NCI-H460 (cell line): ENCODE measurements around the gene ELAVL1. TPM values are rescaled to one million over a fixed set of nuclear protein-coding genes. Genes with fewer than 3 reads are reported as not detected.

Experiments
- DNase-seq: peaks from one replicate; pipeline ENCODE4 v3.0.0-alpha.2; 2016; ENCODE audit warnings: low read depth; ENCODE audit errors: extremely low read depth
- total RNA-seq: library from RNA; depleted of rRNA; stranded (reverse); fragments of >200 nt; shearing (Covaris generic); gene quantifications from 2 replicates; pipeline ENCODE4 v1.2.3, GENCODE V29; 2014

Gene ELAVL1
- total RNA-seq, 1 experiment from 2014 or later = 29.3 TPM

GRCh38 chr19:8022275-8022674 lies 16.8 kb upstream of the ELAVL1 start:
- DNase-seq = no peak

- DNase-seq = no peak
Observed at GRCh38 chr19:8021374-8021773, 15.9 kb upstream of the ELAVL1 start.

- DNase-seq = no peak
Observed at GRCh38 chr19:8020681-8021080, 15.2 kb upstream of the ELAVL1 start.

GRCh38 chr19:8017808-8018207 lies 12.4 kb upstream of the ELAVL1 start:
- no peak for DNase-seq

- DNase-seq = no peak
Observed at GRCh38 chr19:8004723-8005513, 523 bp downstream of the ELAVL1 start.

- no peak for DNase-seq
Observed at GRCh38 chr19:8004001-8004400, 1.4 kb downstream of the ELAVL1 start.

GRCh38 chr19:8001995-8002849 lies 3.2 kb downstream of the ELAVL1 start:
- DNase-seq = peak; percentile 58

GRCh38 chr19:8001651-8001994 lies 3.8 kb downstream of the ELAVL1 start:
- DNase-seq = no peak

- no peak for DNase-seq
Observed at GRCh38 chr19:8000298-8001038, 5.0 kb downstream of the ELAVL1 start.

GRCh38 chr19:7999376-7999775 lies 6.1 kb downstream of the ELAVL1 start:
- no peak for DNase-seq

GRCh38 chr19:7997809-7998480 lies 7.5 kb downstream of the ELAVL1 start:
- DNase-seq = no peak

GRCh38 chr19:7996883-7997282 lies 8.6 kb downstream of the ELAVL1 start:
- no peak for DNase-seq

- DNase-seq = no peak
Observed at GRCh38 chr19:7995810-7996158, 9.7 kb downstream of the ELAVL1 start.

- DNase-seq = no peak
Observed at GRCh38 chr19:7994928-7995809, 10.3 kb downstream of the ELAVL1 start.

GRCh38 chr19:7994114-7994513 lies 11.3 kb downstream of the ELAVL1 start:
- DNase-seq = no peak

GRCh38 chr19:7993560-7993959 lies 11.9 kb downstream of the ELAVL1 start:
- DNase-seq = no peak

GRCh38 chr19:7992575-7992974 lies 12.9 kb downstream of the ELAVL1 start:
- DNase-seq = no peak

GRCh38 chr19:7989071-7989575 lies 16.3 kb downstream of the ELAVL1 start:
- no peak for DNase-seq

- DNase-seq = no peak
Observed at GRCh38 chr19:7988307-7988706, 17.1 kb downstream of the ELAVL1 start.
